K562 (cell line): ENCODE measurements around the gene SYTL2. TPM values are rescaled to one million over a fixed set of nuclear protein-coding genes. Genes with fewer than 3 reads are reported as not detected.

Experiments used
- ATAC-seq: fragments of 200-7000 bp; cut with Tn5 transposase; 3 replicates; pipeline ENCODE4 v1.9.1; 2020; ENCODE audit warnings: moderate library complexity
- BruUV-seq: library from RNA; stranded (reverse); fragments of 400-500 nt; replicated peaks from 2 replicates; lab custom pipeline; 2021; lab: Mats Ljungman, UMichigan
- CTCF ChIA-PET: fragments of 300-600 bp; formaldehyde crosslinking; extraction: SDS; loops from one replicate; lab custom pipeline; 2021; ENCODE audit warnings: low intra/inter-chr PET ratio; lab: Yijun Ruan, JAX
- POLR2A ChIA-PET: fragments of 300-600, 350-650 bp; sonication (Branson Sonifier 250); formaldehyde crosslinking; extraction: SDS; loops from one replicate; lab custom pipeline; 2021; ENCODE audit warnings: antibody characterized with exemption, inconsistent platforms; lab: Yijun Ruan, JAX
- DNase-seq, 4 experiments: peaks; one replicate each; pipeline versions ENCODE4 v3.0.0 to v3.0.0-alpha.2; 2011 to 2018; ENCODE audit warnings: low spot score in 3 of 4, mixed read lengths in 3 of 4; ENCODE audit errors: extremely low read depth in 1 of 4
- FAIRE-seq: peaks from 2 replicates; lab custom pipeline; 2011; peaks lifted over from hg19 to GRCh38; lab: Jason Lieb, UNC
- H2AFZ ChIP-seq: 2 replicates; pipeline ENCODE4 v1.6.0; 2011; ENCODE audit warnings: low read depth, low read length, control low read depth, inconsistent platforms
- H3K27ac ChIP-seq: fragments of 200-600 bp; 3 replicates; pipeline ENCODE4 v1.8.0; 2011; ENCODE audit warnings: low read depth, mild to moderate bottlenecking, control low read depth, inconsistent platforms, low read length, moderate library complexity, mixed read lengths; ENCODE audit errors: extremely low read depth
- H3K27me3 ChIP-seq, 2 experiments: fragments of 300-600 bp in 1 of 2; 2 replicates in 1 of 2; 3 replicates in 1 of 2; pipeline versions ENCODE4 v1.6.0 to v1.8.0; 2011; ENCODE audit warnings: inconsistent platforms in 2 of 2, low read length in 2 of 2, mild to moderate bottlenecking in 1 of 2, mixed read lengths in 1 of 2, moderate library complexity in 1 of 2; ENCODE audit not compliant: control insufficient read depth in 2 of 2, insufficient read depth in 2 of 2
- H3K36me3 ChIP-seq: fragments of 300-600 bp; 3 replicates; pipeline ENCODE4 v1.8.0; 2011; ENCODE audit warnings: mild to moderate bottlenecking, low read length, inconsistent platforms; ENCODE audit not compliant: control insufficient read depth, insufficient read depth
- H3K4me1 ChIP-seq, 2 experiments: fragments of 200-600 bp in 1 of 2; replicated peaks in 1 of 2; 2 replicates in 1 of 2; 3 replicates in 1 of 2; pipeline versions ENCODE4 v1.5.1 to v1.8.0; 2011; ENCODE audit warnings: inconsistent platforms in 2 of 2, low read length in 2 of 2, mild to moderate bottlenecking in 1 of 2, mixed read lengths in 1 of 2, moderate library complexity in 1 of 2; ENCODE audit not compliant: control insufficient read depth in 2 of 2, insufficient read depth in 2 of 2
- H3K4me2 ChIP-seq: 2 replicates; pipeline ENCODE4 v1.6.1; 2011; ENCODE audit warnings: low read length, control low read depth, inconsistent platforms, mixed read lengths; ENCODE audit not compliant: insufficient read depth
- H3K4me3 ChIP-seq: fragments of 200-600 bp; sonication (generic), shearing (Covaris generic); 2 replicates; pipeline ENCODE4 v1.5.1; 2016; ENCODE audit warnings: control low read depth, inconsistent platforms
- H3K79me2 ChIP-seq: fragments of 200-600 bp; 3 replicates; pipeline ENCODE4 v1.8.0; 2011; ENCODE audit warnings: low read length, inconsistent platforms; ENCODE audit not compliant: control insufficient read depth, insufficient read depth
- H3K9ac ChIP-seq, 2 experiments: 2 replicates each; pipeline versions ENCODE4 v1.6.0 to v1.6.1; 2011; ENCODE audit warnings: low read depth in 2 of 2, low read length in 2 of 2, control low read depth in 1 of 2, inconsistent platforms in 1 of 2, mild to moderate bottlenecking in 1 of 2, mixed read lengths in 1 of 2; ENCODE audit not compliant: insufficient read depth in 1 of 2
- H3K9me1 ChIP-seq: one replicate; pipeline ENCODE4 v1.6.0; 2011; ENCODE audit warnings: inconsistent platforms, mild to moderate bottlenecking, low read length, moderate library complexity; ENCODE audit not compliant: control insufficient read depth, insufficient read depth
- H3K9me3 ChIP-seq: replicated peaks from 2 replicates; pipeline ENCODE4 v1.5.1; 2011; ENCODE audit warnings: low read depth, low read length, inconsistent platforms; ENCODE audit not compliant: control insufficient read depth, insufficient read depth
- H4K20me1 ChIP-seq: replicated peaks from 2 replicates; pipeline ENCODE4 v1.6.1; 2011; ENCODE audit warnings: low read length, inconsistent platforms, mixed read lengths; ENCODE audit not compliant: control insufficient read depth, insufficient read depth
- CBX5 ChIP-seq: IDR thresholded peaks from 2 replicates; pipeline ENCODE4 v1.6.1; 2014; ENCODE audit warnings: low read depth, borderline replicate concordance
- E2F6 ChIP-seq, 2 experiments: IDR thresholded peaks; 2 replicates each; pipeline ENCODE4 v1.6.1; 2011; ENCODE audit warnings: borderline replicate concordance in 1 of 2, control low read depth in 1 of 2, low read depth in 1 of 2, low read length in 1 of 2, mild to moderate bottlenecking in 1 of 2, mixed read lengths in 1 of 2, moderate library complexity in 1 of 2; ENCODE audit not compliant: insufficient read depth in 1 of 2, insufficient read length in 1 of 2, poor library complexity in 1 of 2, severe bottlenecking in 1 of 2; ENCODE audit errors: extremely low read depth in 1 of 2
- ERF ChIP-seq: fragments of 450-650 bp; formaldehyde crosslinking; IDR thresholded peaks from 2 replicates; pipeline ENCODE4 v1.4.0; 2020; ENCODE audit warnings: mild to moderate bottlenecking, mixed read lengths
- HDGF ChIP-seq: fragments of 450-650 bp; IDR thresholded peaks from 2 replicates; pipeline ENCODE4 v1.6.1; 2016
- HNRNPLL ChIP-seq: fragments of 200-400 bp; formaldehyde crosslinking; IDR thresholded peaks from 2 replicates; pipeline ENCODE4 v1.6.1; 2017; ENCODE audit warnings: low read length, low read depth, mild to moderate bottlenecking; ENCODE audit not compliant: poor library complexity, severe bottlenecking
- KDM1A ChIP-seq, 2 experiments: fragments of 450-650 bp; IDR thresholded peaks; 2 replicates each; pipeline ENCODE4 v1.6.1; 2016; ENCODE audit warnings: mild to moderate bottlenecking in 2 of 2
- NFIX ChIP-seq: fragments of 250-450 bp; sonication (Bioruptor Pico); IDR thresholded peaks from 2 replicates; pipeline ENCODE4 v1.4.0; 2020; ENCODE audit warnings: low read depth, mild to moderate bottlenecking, moderate library complexity
- NR2F6 ChIP-seq: fragments of 450-650 bp; formaldehyde crosslinking; IDR thresholded peaks from 2 replicates; pipeline ENCODE4 v1.4.0; 2020; ENCODE audit warnings: mild to moderate bottlenecking
- SRF ChIP-seq, 2 experiments: fragments of 250-450, 450-650 bp in 1 of 2; sonication (Bioruptor Pico) in 1 of 2; sonication (generic) in 1 of 2; formaldehyde crosslinking; IDR thresholded peaks; 2 replicates each; pipeline versions ENCODE4 v1.5.0 to v1.5.1; 2020 to 2022; ENCODE audit warnings: mild to moderate bottlenecking in 1 of 2, missing genetic modification reagents in 1 of 2
- ZNF175 ChIP-seq: fragments of 200-800 bp; sonication (Bioruptor generic); IDR thresholded peaks from 2 replicates; pipeline ENCODE4 v1.6.1; 2016; ENCODE audit warnings: low read depth, mild to moderate bottlenecking, missing genetic modification characterization, missing compliant biosample characterization
- ZNF511 ChIP-seq: sonication (generic); formaldehyde crosslinking; IDR thresholded peaks from 2 replicates; pipeline ENCODE4 v1.8.0; 2022; ENCODE audit warnings: mild to moderate bottlenecking, missing genetic modification reagents
- ZNF639 ChIP-seq, 2 experiments: fragments of 200-800 bp in 1 of 2; sonication (Bioruptor generic) in 1 of 2; sonication (generic) in 1 of 2; formaldehyde crosslinking in 1 of 2; IDR thresholded peaks in 1 of 2; conservative IDR thresholded peaks in 1 of 2; 2 replicates each; pipeline versions ENCODE4 v1.5.0 to v1.6.1; 2016 to 2020; ENCODE audit warnings: missing compliant biosample characterization in 1 of 2, missing genetic modification characterization in 1 of 2, missing genetic modification reagents in 1 of 2
- WGBS: fragments of 100-300 bp; shearing (Covaris generic); methylation state at CpG from one replicate; pipeline ENCODE4 v1.1.6; 2016; ENCODE audit warnings: low coverage, mixed read lengths; ENCODE audit not compliant: insufficient coverage; ENCODE audit errors: missing lambda C conversion rate; 5-methylcytosine and 5-hydroxymethylcytosine counted together
- in situ Hi-C: fragments of 300-500 bp; cut with MboI; formaldehyde crosslinking; loops from 4 replicates; pipeline ENCODE4 v1.15.0; 2018; ENCODE audit warnings: inconsistent platforms, mixed read lengths
- intact Hi-C: fragments of 100-400 bp; cut with micrococcal nuclease; formaldehyde crosslinking; loops from 2 replicates; pipeline ENCODE4 v1.14.2; 2022
- polyA plus RNA-seq, 8 experiments: library from polyadenylated mRNA; depleted of rRNA in 4 of 8; stranded (reverse) in 5 of 8; unstranded in 3 of 8; fragments of >200 nt; fragmentation: Nextera tagmentation in 2 of 8; fragmentation: Illumina TruSeq in 1 of 8; extraction: Ambion mirVana in 2 of 8; extraction: Trizol in 1 of 8; gene quantifications; 2 replicates each; pipeline versions ENCODE4 v1.2.1 to v1.2.3, GENCODE V29; 2011 to 2014; ENCODE audit warnings: inconsistent platforms in 1 of 8, missing spikeins in 1 of 8
- total RNA-seq, 7 experiments: library from RNA; depleted of rRNA in 6 of 7; stranded (reverse); fragments of >200 nt in 6 of 7; fragmentation: Illumina TruSeq in 2 of 7; extraction: Trizol in 2 of 7; gene quantifications; 2 replicates each; pipeline versions ENCODE4 v1.2.1 to v1.2.3, GENCODE V29; 2011 to 2021; ENCODE audit warnings: low replicate concordance in 1 of 7

SYTL2 gene
- total and polyA plus RNA-seq, 9 of the 15 experiments (the other 6 are each of a cell fraction or from before 2014, with no cell fraction given), result 0.05 to 0.57 (median 0.35) TPM

- Histone ChIP-seq H3K36me3 (no peaks in the 10 kb centered on the region), H4K20me1 (no peaks in the 10 kb centered on the region), H3K9me1 (no peaks in the 10 kb centered on the region), H3K9ac (no peak overlapping the region), H3K9me3 (no peaks in the 10 kb centered on the region), H3K4me1 (no peaks in the 10 kb centered on the region), H3K4me3 (no peak overlapping the region), H3K27me3 (no peaks in the 10 kb centered on the region; a peak in 1 of 5 replicates), H3K4me2 (no peak overlapping the region), H3K27ac (no peak overlapping the region), H3K79me2 (no peaks in the 10 kb centered on the region), H2AFZ (no peak overlapping the region)
- whole genome bisulfite sequencing, result 0% methylated on average over 2 of the region's 2 CpGs
- DNase-seq, result no peak
- no TSS peak for BruUV-seq
- ChIA-PET CTCF (no interaction called here), POLR2A (interaction anchor here (0.8 kb wide), 1 partner anchor 12 kb away, joined by 3 read pairs; no protein-coding TSS in a partner anchor)
- FAIRE-seq, result no peak
- intact Hi-C loops, result no loop called here
- TF ChIP-seq ZNF639 (CRISPR knock-in tag; conservative IDR thresholded peaks at IDR 0.05 in 1 of 2, IDR thresholded peaks at IDR 0.05 in 1 of 2), result no peak
- in situ Hi-C loops, result no loop called here
- ATAC-seq, result no peak
Observed at GRCh38 chr11:85749884-85750283, 61.1 kb downstream of the SYTL2 start.

- no peaks in the 10 kb centered on the region for H3K9me1 ChIP-seq
- no peaks in the 10 kb centered on the region for H3K36me3 ChIP-seq
- no peak overlapping the region for H2AFZ ChIP-seq
- H3K9ac ChIP-seq, result no peak overlapping the region
- H3K4me2 ChIP-seq, result no peak overlapping the region
- 2% methylated on average over 3 of the region's 3 CpGs for WGBS
- H3K4me1 ChIP-seq, result no peaks in the 10 kb centered on the region
- ChIA-PET POLR2A (interaction anchor here (0.8 kb wide), 1 partner anchor 11 kb away, joined by 3 read pairs; no protein-coding TSS in a partner anchor), CTCF (no interaction called here)
- in situ Hi-C loops, result no loop called here
- DNase-seq (no peak), ATAC-seq (no peak), FAIRE-seq (no peak)
- H3K9me3 ChIP-seq, result no peaks in the 10 kb centered on the region
- no peaks in the 10 kb centered on the region; a peak in 1 of 5 replicates for H3K27me3 ChIP-seq
- no peak overlapping the region for H3K4me3 ChIP-seq
- no peak overlapping the region for H3K27ac ChIP-seq
- H4K20me1 ChIP-seq, result no peaks in the 10 kb centered on the region
- no peaks in the 10 kb centered on the region for H3K79me2 ChIP-seq
- BruUV-seq, result no TSS peak
- intact Hi-C loops, result no loop called here
- no peak for TF ChIP-seq SRF (CRISPR knock-in tag; IDR thresholded peaks at IDR 0.05)
- TF ChIP-seq NR2F6 (CRISPR knock-in tag), result no peak
- no peak for TF ChIP-seq NFIX
- no peak for TF ChIP-seq ERF
- no peak for TF ChIP-seq CBX5
- TF ChIP-seq KDM1A (IDR thresholded peaks at IDR 0.05), result no peak
- no peak for TF ChIP-seq E2F6 (IDR thresholded peaks at IDR 0.05; ENCODE audit: borderline replicate concordance in 1 of 2, extremely low read depth in 1 of 2, insufficient read depth in 1 of 2, insufficient read length in 1 of 2, low read depth in 1 of 2, low read length in 1 of 2, poor library complexity in 1 of 2, severe bottlenecking in 1 of 2)
- TF ChIP-seq ZNF511 (CRISPR knock-in tag), result no peak
- TF ChIP-seq HDGF, result no peak
- no peak for TF ChIP-seq HNRNPLL
- TF ChIP-seq ZNF175 (CRISPR knock-in tag), result no peak
Observed at GRCh38 chr11:85749287-85749834, 61.6 kb downstream of the SYTL2 start.
